ENCODE measurements around the gene UGCG. TPM values are rescaled to one million over a fixed set of nuclear protein-coding genes. Genes with fewer than 3 reads are reported as not detected.

The UGCG gene
- total and polyA plus RNA-seq, 2 donors (not counting 1 experiment from before 2014, with no cell fraction given), result 143 to 260 TPM

- H3K4me2 ChIP-seq (ENCODE audit: extremely low read depth, insufficient read depth, low read length), result peak overlapping the region; percentile 26
- no peak overlapping the region for H2AFZ ChIP-seq (ENCODE audit: low read length)
- H3K36me3 ChIP-seq (ENCODE audit: control insufficient read depth, insufficient read depth, low read length), result peaks cover 4% of the 10 kb centered on the region
- H3K4me1 ChIP-seq (ENCODE audit: control insufficient read depth, extremely low read depth, insufficient read depth, low read length), result peaks cover 25% of the 10 kb centered on the region
- no peak overlapping the region for H3K4me3 ChIP-seq (replicated peaks in 1 of 4; ENCODE audit: control extremely low read depth in 1 of 4, insufficient read depth in 1 of 4, low read depth in 3 of 4, low read length in 4 of 4)
- no peaks in the 10 kb centered on the region for H3K27me3 ChIP-seq (ENCODE audit: control insufficient read depth, insufficient read depth, low read length)
- DNase-seq (ENCODE audit: low read depth in 2 of 2), result no peak
- no peaks in the 10 kb centered on the region for H3K9me3 ChIP-seq (ENCODE audit: control insufficient read depth, insufficient read depth, low read depth, low read length)
- peak overlapping the region; percentile 75 for H3K27ac ChIP-seq (ENCODE audit: insufficient read depth, low read length)
- peaks cover 10% of the 10 kb centered on the region for H3K79me2 ChIP-seq (ENCODE audit: control insufficient read depth, insufficient read depth, low read length)
- H4K20me1 ChIP-seq (ENCODE audit: control insufficient read depth, extremely low read depth, insufficient read depth, low read length), result no peaks in the 10 kb centered on the region
- H3K9ac ChIP-seq (ENCODE audit: insufficient read depth, low read length), result peak overlapping the region; percentile 9
- no peak for TF ChIP-seq CTCF (conservative IDR thresholded peaks at IDR 0.05 in 1 of 2, IDR thresholded peaks at IDR 0.05 in 1 of 2; ENCODE audit: low read depth in 1 of 2, low read length in 2 of 2)
- no peak for TF ChIP-seq EZH2 (IDR thresholded peaks at IDR 0.05; ENCODE audit: low read length, missing control alignments)
Observed at GRCh38 chr9:111937301-111937700, 40.7 kb downstream of the UGCG start.

- H3K9me3 ChIP-seq (ENCODE audit: control insufficient read depth, insufficient read depth, low read depth, low read length), result no peaks in the 10 kb centered on the region
- H3K4me2 ChIP-seq (ENCODE audit: extremely low read depth, insufficient read depth, low read length), result peak overlapping the region; percentile 23
- no peak overlapping the region for H3K9ac ChIP-seq (ENCODE audit: insufficient read depth, low read length)
- TF ChIP-seq EZH2 (IDR thresholded peaks at IDR 0.05; ENCODE audit: low read length, missing control alignments) (no peak), CTCF (conservative IDR thresholded peaks at IDR 0.05 in 1 of 2, IDR thresholded peaks at IDR 0.05 in 1 of 2; ENCODE audit: low read depth in 1 of 2, low read length in 2 of 2) (no peak)
- peaks cover 4% of the 10 kb centered on the region for H3K36me3 ChIP-seq (ENCODE audit: control insufficient read depth, insufficient read depth, low read length)
- peak overlapping the region; percentile 75 for H3K27ac ChIP-seq (ENCODE audit: insufficient read depth, low read length)
- no peaks in the 10 kb centered on the region for H3K27me3 ChIP-seq (ENCODE audit: control insufficient read depth, insufficient read depth, low read length)
- H2AFZ ChIP-seq (ENCODE audit: low read length), result no peak overlapping the region
- H3K4me1 ChIP-seq (ENCODE audit: control insufficient read depth, extremely low read depth, insufficient read depth, low read length), result peaks cover 25% of the 10 kb centered on the region
- peaks cover 8% of the 10 kb centered on the region for H3K79me2 ChIP-seq (ENCODE audit: control insufficient read depth, insufficient read depth, low read length)
- no peak overlapping the region for H3K4me3 ChIP-seq (replicated peaks in 1 of 4; ENCODE audit: control extremely low read depth in 1 of 4, insufficient read depth in 1 of 4, low read depth in 3 of 4, low read length in 4 of 4)
- DNase-seq (ENCODE audit: low read depth in 2 of 2), result peak; percentile 70 to 85
- no peaks in the 10 kb centered on the region for H4K20me1 ChIP-seq (ENCODE audit: control insufficient read depth, extremely low read depth, insufficient read depth, low read length)
Observed at GRCh38 chr9:111937781-111938426, 41.3 kb downstream of the UGCG start.

GRCh38 chr9:111938427-111938800 lies 41.8 kb downstream of the UGCG start:
- Histone ChIP-seq H4K20me1 (ENCODE audit: control insufficient read depth, extremely low read depth, insufficient read depth, low read length) (no peaks in the 10 kb centered on the region), H3K4me2 (ENCODE audit: extremely low read depth, insufficient read depth, low read length) (no peak overlapping the region), H3K79me2 (ENCODE audit: control insufficient read depth, insufficient read depth, low read length) (peaks cover 7% of the 10 kb centered on the region), H3K36me3 (ENCODE audit: control insufficient read depth, insufficient read depth, low read length) (peaks cover 4% of the 10 kb centered on the region), H3K27ac (ENCODE audit: insufficient read depth, low read length) (peak overlapping the region; percentile 75), H2AFZ (ENCODE audit: low read length) (no peak overlapping the region), H3K27me3 (ENCODE audit: control insufficient read depth, insufficient read depth, low read length) (no peaks in the 10 kb centered on the region), H3K9me3 (ENCODE audit: control insufficient read depth, insufficient read depth, low read depth, low read length) (no peaks in the 10 kb centered on the region), H3K4me3 (replicated peaks in 1 of 4; ENCODE audit: control extremely low read depth in 1 of 4, insufficient read depth in 1 of 4, low read depth in 3 of 4, low read length in 4 of 4) (no peak overlapping the region), H3K4me1 (ENCODE audit: control insufficient read depth, extremely low read depth, insufficient read depth, low read length) (peaks cover 25% of the 10 kb centered on the region), H3K9ac (ENCODE audit: insufficient read depth, low read length) (no peak overlapping the region)
- TF ChIP-seq EZH2 (IDR thresholded peaks at IDR 0.05; ENCODE audit: low read length, missing control alignments) (no peak), CTCF (conservative IDR thresholded peaks at IDR 0.05 in 1 of 2, IDR thresholded peaks at IDR 0.05 in 1 of 2; ENCODE audit: low read depth in 1 of 2, low read length in 2 of 2) (no peak)
- DNase-seq (ENCODE audit: low read depth in 2 of 2), result no peak

Data from fibroblast of lung (primary cell).